Activated T-cell treated with anti-CD3 and anti-CD28 coated beads for 4 hours (primary cell): Measurements from ENCODE around the gene FAM83D.
"Not testable (repeated sequence)": the region's sequence is repeated elsewhere in the genome, so short reads cannot be mapped to it uniquely, and the experiment has no call there.

Experiments
- DNase-seq: peaks from one replicate; pipeline ENCODE4 v3.0.0-alpha.2; 2020

Gene FAM83D

GRCh38 chr20:38969708-38970107 lies 43.5 kb downstream of the FAM83D start:
- DNase-seq = no peak

GRCh38 chr20:38970302-38970701 lies 44.1 kb downstream of the FAM83D start:
- no peak for DNase-seq

DNA sequence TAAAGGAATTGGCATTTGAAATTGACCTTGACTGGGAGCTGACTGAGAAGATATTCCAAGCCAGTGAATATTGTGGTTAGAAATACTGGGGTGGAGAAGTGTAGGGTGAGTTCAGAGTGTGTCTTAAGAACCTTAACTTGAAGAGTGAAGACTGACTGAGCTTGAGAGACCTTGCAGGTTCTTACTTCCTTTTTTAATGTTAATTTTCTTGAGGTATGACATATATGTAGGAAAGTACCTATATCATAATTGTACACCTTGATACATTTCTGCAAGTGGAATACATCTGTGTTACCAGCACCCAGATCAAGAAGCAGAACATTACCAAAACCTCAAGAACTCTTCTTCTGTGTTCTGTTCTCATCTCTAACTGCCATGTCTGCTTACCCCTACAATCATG lies 46.9 kb downstream of the FAM83D start:
- DNase-seq = no peak

- no peak for DNase-seq
Observed at GRCh38 chr20:38973645-38974044, 47.4 kb downstream of the FAM83D start.

DNA sequence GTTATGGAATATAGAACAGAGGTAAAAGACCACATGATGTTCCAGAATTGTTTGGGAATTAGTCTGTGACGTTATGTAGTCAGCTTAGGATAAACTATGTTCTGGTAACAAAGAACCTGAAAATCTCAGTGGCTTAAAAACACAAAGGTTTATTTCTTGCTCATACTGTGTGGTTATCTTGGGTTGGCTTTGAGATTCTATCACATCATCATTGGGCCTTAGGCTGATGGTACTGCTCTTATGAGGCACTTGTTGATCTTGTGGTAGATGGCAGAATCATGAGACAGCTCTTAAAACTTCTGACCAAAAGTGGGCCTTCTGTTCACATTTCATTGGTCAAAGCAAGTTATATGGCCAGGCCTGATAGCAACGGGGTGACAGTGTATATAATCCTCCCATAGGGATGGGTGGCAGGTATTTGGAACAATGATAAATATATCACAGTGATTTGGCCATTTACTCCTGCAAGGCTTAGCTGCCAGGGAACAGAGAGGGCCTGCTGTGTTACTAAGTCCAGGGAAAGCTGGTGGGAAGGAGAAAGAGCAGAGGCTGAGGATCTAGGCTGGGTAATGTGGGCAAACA lies 49.4 kb downstream of the FAM83D start:
- no peak for DNase-seq

GRCh38 chr20:38979434-38979833 lies 53.2 kb downstream of the FAM83D start:
- DNase-seq = no peak

DNA sequence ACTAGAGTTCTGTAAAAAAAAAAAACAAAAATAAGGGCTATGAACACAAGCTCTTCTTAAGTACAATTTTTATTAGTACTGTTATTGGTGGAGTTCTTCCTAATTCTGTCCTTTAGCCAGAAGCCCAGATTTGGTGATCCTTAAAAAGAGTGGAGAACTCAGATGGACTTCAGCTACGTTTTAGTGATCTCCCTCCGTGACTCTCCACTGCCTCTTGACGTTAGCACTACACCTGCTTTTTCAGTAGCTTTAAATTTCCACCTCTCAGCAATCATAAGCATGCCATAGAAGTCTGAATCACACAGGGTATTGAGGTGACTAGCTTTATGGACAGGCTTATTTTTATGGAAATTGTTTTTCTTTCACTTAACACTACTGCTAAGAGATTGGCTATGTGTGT lies 53.6 kb downstream of the FAM83D start:
- no peak for DNase-seq

DNA sequence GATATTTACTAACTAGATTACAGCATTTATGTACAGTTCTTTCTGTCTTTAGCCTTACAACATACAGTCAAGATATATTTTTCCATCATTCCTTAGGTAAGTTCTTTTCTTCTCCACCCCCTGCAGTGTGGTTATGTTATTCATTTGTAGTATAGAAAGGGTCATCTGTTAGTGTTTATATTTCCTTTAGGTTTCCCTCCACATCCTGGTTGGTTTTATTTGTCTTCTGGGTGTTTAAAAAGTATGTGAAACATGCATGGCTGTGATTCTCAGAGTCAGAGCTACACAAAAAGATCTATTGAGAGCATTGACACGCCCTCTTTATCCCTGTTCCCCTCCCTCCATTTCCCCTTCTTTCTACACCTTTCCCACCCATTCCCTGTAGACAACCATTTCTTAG lies 56.1 kb downstream of the FAM83D start:
- DNase-seq = no peak

GRCh38 chr20:38985060-38985459 lies 58.8 kb downstream of the FAM83D start:
- no peak for DNase-seq

DNA sequence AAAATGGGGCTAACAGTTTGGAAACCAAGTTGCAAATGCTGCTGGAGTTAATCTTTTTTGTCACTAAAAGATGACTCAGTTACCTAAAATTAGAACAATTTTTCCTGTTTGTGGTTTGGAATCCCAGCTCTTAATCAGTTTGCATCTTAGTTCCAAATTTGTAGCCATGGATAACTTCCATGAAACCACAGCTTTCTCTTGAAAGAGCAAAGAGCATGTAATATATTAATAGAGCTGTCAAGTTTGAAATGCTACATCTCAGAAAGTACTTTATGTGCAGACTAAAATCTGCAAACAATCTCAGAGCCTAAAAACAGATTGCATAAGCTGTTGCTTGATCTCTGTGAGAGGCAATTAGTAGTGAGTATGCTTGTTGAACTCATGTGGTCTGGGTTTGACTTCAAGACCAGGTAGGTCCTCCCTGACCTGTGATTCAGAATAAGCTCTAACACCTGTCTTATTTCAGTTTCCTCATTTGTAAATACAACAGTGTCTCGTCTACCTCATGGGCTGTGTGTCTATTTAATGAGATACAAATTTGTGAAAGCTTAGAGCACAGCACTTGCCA lies 59.5 kb downstream of the FAM83D start:
- DNase-seq = no peak

GRCh38 chr20:38986663-38987062 lies 60.4 kb downstream of the FAM83D start:
- no peak for DNase-seq

GRCh38 chr20:38987777-38988176 lies 61.6 kb downstream of the FAM83D start:
- DNase-seq = no peak

- no peak for DNase-seq
Observed at GRCh38 chr20:38990728-38991127, 64.5 kb downstream of the FAM83D start.

DNA sequence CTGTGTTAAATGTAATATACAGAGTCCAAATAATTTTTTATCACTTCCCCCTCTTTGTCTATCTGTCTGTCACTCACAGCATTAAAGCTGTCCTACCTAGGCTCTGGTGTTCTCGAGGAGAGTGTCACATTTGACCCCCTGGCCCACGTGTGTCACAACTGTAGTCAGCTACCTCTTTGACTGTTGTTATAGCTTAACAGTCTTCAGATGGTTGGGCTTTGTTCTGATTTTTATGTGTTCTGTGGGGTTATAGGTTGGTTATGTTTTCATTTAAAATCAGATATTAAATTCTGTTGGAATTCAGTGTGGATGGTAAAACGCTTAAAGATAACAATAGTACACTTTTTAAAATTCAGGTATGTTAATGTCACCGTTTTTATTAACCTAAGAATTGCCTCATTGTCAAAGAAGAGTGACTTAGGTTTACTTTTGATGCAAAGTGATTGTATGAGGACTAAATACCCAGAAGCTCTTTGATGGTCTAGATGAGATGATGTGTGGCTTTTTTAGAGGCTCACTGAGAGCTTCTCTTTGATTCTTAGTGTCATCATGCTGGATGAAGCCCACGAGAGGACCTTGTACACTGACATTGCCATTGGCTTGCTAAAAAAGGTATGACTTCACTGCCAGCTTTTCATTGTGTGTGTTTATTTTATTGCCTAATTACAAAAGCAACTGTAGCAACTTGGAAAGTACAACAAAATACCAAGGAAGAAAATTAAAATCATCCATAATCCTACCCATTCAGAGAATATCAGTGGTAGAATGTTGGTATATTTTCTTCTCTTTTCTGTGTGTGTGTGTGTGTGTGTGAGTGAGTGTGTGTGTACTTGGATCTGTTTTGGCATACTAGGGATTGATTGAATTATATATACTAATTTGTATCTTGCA lies 65.8 kb downstream of the FAM83D start:
- no peak for DNase-seq

DNA sequence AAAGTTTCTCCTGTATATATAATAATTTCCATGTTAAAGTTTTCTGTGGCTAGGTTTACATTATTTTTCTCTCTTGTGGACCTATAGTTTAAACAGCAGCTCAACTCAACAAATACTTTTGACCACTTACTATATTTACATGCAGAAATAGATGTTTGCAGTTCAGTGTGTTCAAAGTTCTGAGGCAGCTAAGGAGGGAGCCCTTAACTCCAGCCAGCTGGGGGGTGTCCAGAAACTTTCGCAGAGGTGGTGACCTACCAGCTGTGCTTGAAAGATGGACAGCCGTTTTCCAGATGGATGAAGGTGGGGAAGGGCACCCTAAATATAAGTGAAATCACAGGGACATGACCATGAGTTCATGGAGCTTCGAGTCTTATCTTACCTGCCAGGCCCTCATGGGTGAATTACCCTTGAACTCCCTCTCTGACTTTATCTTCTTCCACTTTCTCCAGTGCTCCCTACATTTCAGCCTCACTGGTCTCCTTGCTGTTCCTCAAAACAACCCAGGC lies 69.4 kb downstream of the FAM83D start:
- no peak for DNase-seq

DNA sequence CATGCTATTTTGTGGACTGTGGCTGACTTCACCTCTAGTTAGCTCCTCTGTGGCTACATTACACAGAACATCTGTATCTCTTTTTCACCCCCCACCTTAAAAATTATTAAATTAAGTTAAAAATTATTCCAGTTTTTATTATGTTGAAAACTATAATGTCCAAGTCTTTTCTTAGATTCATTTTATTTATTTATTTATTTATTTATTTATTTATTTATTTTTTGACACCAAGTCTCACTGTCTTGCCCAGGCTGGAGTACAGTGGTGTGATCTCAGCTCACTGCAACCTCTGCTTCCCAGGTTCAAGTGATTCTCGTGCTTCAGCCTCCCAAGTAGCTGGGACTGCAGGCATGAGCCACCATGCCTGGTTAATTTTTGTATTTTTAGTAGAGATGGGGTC lies 70.6 kb downstream of the FAM83D start:
- not testable (repeated sequence) for DNase-seq

DNA sequence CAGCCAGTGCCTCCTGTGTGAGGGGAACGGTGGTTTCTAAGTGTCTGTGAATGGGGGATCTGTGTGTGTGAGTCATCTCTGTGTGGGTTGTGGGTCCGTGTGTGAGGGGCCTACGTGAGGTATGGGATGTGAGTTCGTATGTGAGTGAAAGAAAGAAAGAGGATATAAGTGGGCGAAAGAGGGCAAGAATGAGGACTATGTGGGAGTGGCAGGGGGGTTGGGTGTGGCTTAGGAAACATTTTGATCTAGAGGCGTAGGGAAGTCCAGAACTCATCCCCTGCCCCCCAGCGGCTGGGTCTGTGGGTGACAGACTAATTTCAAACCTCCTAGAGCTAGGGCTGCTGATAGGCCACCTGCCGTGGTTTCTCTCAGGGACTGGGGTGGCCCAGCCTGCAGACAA lies 71.4 kb downstream of the FAM83D start:
- peak; percentile 38 for DNase-seq

- no peak for DNase-seq
Observed at GRCh38 chr20:38999217-38999616, 73.0 kb downstream of the FAM83D start.

GRCh38 chr20:38999965-39000910 lies 74.0 kb downstream of the FAM83D start:
- DNase-seq = no peak
